Mucosa of descending colon (tissue), 3 donors: ENCODE data around the gene MYO1E. TPM values are rescaled to one million over a fixed set of nuclear protein-coding genes. Genes with fewer than 3 reads are reported as not detected.
A peak's percentile ranks its signal among the peaks of the same experiment; 100 is the strongest.

Experiments
- ATAC-seq: fragments of 200-7000 bp; cut with Tn5 transposase; one replicate; pipeline ENCODE4 v1.9.1; 2020; ENCODE audit warnings: mild to moderate bottlenecking, moderate library complexity
- DNase-seq, 3 donors: peaks; one replicate each; pipeline ENCODE4 v3.0.0-alpha.2; 2020
- H3K36me3 ChIP-seq: fragments of 200-600 bp; one replicate; pipeline ENCODE4 v1.8.0; 2021; ENCODE audit warnings: low read depth, mild to moderate bottlenecking
- H3K4me1 ChIP-seq: fragments of 200-600 bp; one replicate; pipeline ENCODE4 v1.8.0; 2021; ENCODE audit warnings: low read depth, mild to moderate bottlenecking
- H3K4me3 ChIP-seq: fragments of 200-600 bp; one replicate; pipeline ENCODE4 v1.8.0; 2021; ENCODE audit warnings: mild to moderate bottlenecking
- H3K9me3 ChIP-seq: fragments of 200-600 bp; one replicate; pipeline ENCODE4 v1.8.0; 2021; ENCODE audit warnings: mild to moderate bottlenecking
- CTCF ChIP-seq: fragments of 200-600 bp; IDR thresholded peaks from one replicate; pipeline ENCODE4 v1.8.0; 2022; ENCODE audit warnings: antibody characterized with exemption, mild to moderate bottlenecking
- intact Hi-C, 2 donors: fragments of 100-400 bp; cut with DNase I in 1 of 2; cut with micrococcal nuclease in 1 of 2; formaldehyde crosslinking; loops; one replicate each; pipeline versions ENCODE4 v1.11.0 to v1.11.1; 2022; cut with DNase I, micrococcal nuclease
- total RNA-seq, 3 donors: library from RNA; stranded (reverse); fragmentation: NEBNext Ultra II Directional in 2 of 3; extraction: Animal tissue kit (Norgen Biotek cat#: 25700) in 2 of 3; gene quantifications; one replicate each; pipeline versions ENCODE4 v1.2.1 to v1.2.4, GENCODE V29; 2021 to 2023
- donor health status: DM: no; HTN: no; CAD: no; lungs with moderate emphysema.
- donor health status: DM: no; HTN: no; CAD: no.
- donor health status: DM: no; HTN: yes; CAD: no.

The MYO1E gene
- total RNA-seq, 3 donors from 2014 or later, result 189 to 325 (median 283) TPM

- Histone ChIP-seq H3K4me3 (no peak overlapping the region), H3K9me3 (no peaks in the 10 kb centered on the region), H3K4me1 (peaks cover 9% of the 10 kb centered on the region), H3K36me3 (no peaks in the 10 kb centered on the region)
- no peak for TF ChIP-seq CTCF
- ATAC-seq (no peak), DNase-seq (no peak)
- intact Hi-C loops, result loop anchor here in 1 of 2 donors (10.0 kb wide), 1 partner anchor 318 kb away; no protein-coding TSS in a partner anchor
Measured at GRCh38 chr15:59176653-59177316, 195.9 kb downstream of the MYO1E start.

GRCh38 chr15:59174835-59175831, 197.5 kb downstream of the MYO1E start:
- no peaks in the 10 kb centered on the region for H3K9me3 ChIP-seq
- intact Hi-C loops, result loop anchor here in 1 of 2 donors (10.0 kb wide), 1 partner anchor 320 kb away; no protein-coding TSS in a partner anchor
- peak; percentile 10 for TF ChIP-seq CTCF
- no peaks in the 10 kb centered on the region for H3K36me3 ChIP-seq
- peak in 2 of 3 donors; percentile 74 to 83 for DNase-seq
- peak; percentile 96 for ATAC-seq
- H3K4me3 ChIP-seq, result no peak overlapping the region
- peaks cover 9% of the 10 kb centered on the region for H3K4me1 ChIP-seq

GRCh38 chr15:59174151-59174834, 198.4 kb downstream of the MYO1E start:
- Histone ChIP-seq H3K4me1 (peaks cover 9% of the 10 kb centered on the region), H3K9me3 (no peaks in the 10 kb centered on the region), H3K36me3 (no peaks in the 10 kb centered on the region), H3K4me3 (no peak overlapping the region)
- no peak for DNase-seq
- intact Hi-C loops, result loop anchor here in 1 of 2 donors (10.0 kb wide), 1 partner anchor 321 kb away; no protein-coding TSS in a partner anchor
- no peak for TF ChIP-seq CTCF
- ATAC-seq, result no peak

- no peaks in the 10 kb centered on the region for H3K9me3 ChIP-seq
- H3K36me3 ChIP-seq, result no peaks in the 10 kb centered on the region
- ATAC-seq (no peak), DNase-seq (no peak)
- H3K4me3 ChIP-seq, result no peak overlapping the region
- intact Hi-C loops, result loop anchor here in 1 of 2 donors (10.0 kb wide), 1 partner anchor 322 kb away; no protein-coding TSS in a partner anchor
- no peak for TF ChIP-seq CTCF
- H3K4me1 ChIP-seq, result peaks cover 9% of the 10 kb centered on the region
Measured at GRCh38 chr15:59173194-59173593, 199.5 kb downstream of the MYO1E start.

- DNase-seq (no peak), ATAC-seq (no peak)
- Histone ChIP-seq H3K36me3 (no peaks in the 10 kb centered on the region), H3K4me3 (no peak overlapping the region), H3K4me1 (peaks cover 9% of the 10 kb centered on the region), H3K9me3 (no peaks in the 10 kb centered on the region)
- intact Hi-C loops, result loop anchor here in 1 of 2 donors (10.0 kb wide), 1 partner anchor 322 kb away; no protein-coding TSS in a partner anchor
- no peak for TF ChIP-seq CTCF
Measured at GRCh38 chr15:59172289-59172901, 200.3 kb downstream of the MYO1E start.
